Ovary (tissue), 9 donors: Measurements from ENCODE around the gene MKNK2. TPM values are rescaled to one million over a fixed set of nuclear protein-coding genes. Genes with fewer than 3 reads are reported as not detected.

ENCODE experiments used
- DNase-seq, 5 donors: peaks; one replicate each; pipeline ENCODE4 v3.0.0-alpha.2; 2019 to 2020
- H3K27ac ChIP-seq, 2 donors: fragments of 200-600 bp; one replicate each; pipeline versions ENCODE4 v1.5.1 to v1.8.0; 2019 to 2022
- H3K27me3 ChIP-seq: fragments of 200-600 bp; one replicate; pipeline ENCODE4 v1.8.0; 2022
- H3K36me3 ChIP-seq: fragments of 200-600 bp; sonication (generic); one replicate; pipeline ENCODE4 v1.5.1; 2019
- H3K4me1 ChIP-seq: one replicate; pipeline ENCODE4 v1.8.1; 2013; ENCODE audit warnings: mild to moderate bottlenecking, moderate library complexity; ENCODE audit not compliant: insufficient read depth
- H3K4me3 ChIP-seq: fragments of 200-600 bp; sonication (generic); one replicate; pipeline ENCODE4 v1.5.1; 2017
- H3K9me3 ChIP-seq, 2 donors: fragments of 200-600 bp in 1 of 2; sonication (generic) in 1 of 2; one replicate each; pipeline versions ENCODE4 v1.5.1 to v1.8.1; 2013 to 2019; ENCODE audit warnings: mild to moderate bottlenecking in 1 of 2, moderate library complexity in 1 of 2
- EP300 ChIP-seq: sonication (generic); formaldehyde crosslinking; IDR thresholded peaks from one replicate; pipeline ENCODE4 v1.6.1; 2017; ENCODE audit warnings: antibody characterized with exemption
- POLR2A ChIP-seq: fragments of 450-650 bp; IDR thresholded peaks from one replicate; pipeline ENCODE4 v1.6.1; 2017; ENCODE audit warnings: antibody characterized with exemption, mild to moderate bottlenecking, moderate library complexity
- WGBS, 3 donors: extraction: QIAGEN DNeasy Blood & Tissue Kit in 1 of 3; methylation state at CpG; one replicate each; pipeline versions ENCODE4 v1.1.5 to v1.1.7; 2013 to 2017; 5-methylcytosine and 5-hydroxymethylcytosine counted together
- intact Hi-C, 4 donors: fragments of 100-400 bp; cut with DNase I; formaldehyde crosslinking; loops; one replicate each; pipeline versions ENCODE4 v1.11.0 to v1.15.1; 2022 to 2023
- polyA plus RNA-seq, 2 donors: library from polyadenylated mRNA; stranded (reverse); fragments of 200-250 nt in 1 of 2; fragments of 350-450 nt in 1 of 2; fragmentation: Illumina TruSeq in 1 of 2; extraction: RNeasy Lipid Tissue Mini Kit (QIAGEN cat#74804) in 1 of 2; gene quantifications; one replicate each; pipeline ENCODE4 v1.2.3, GENCODE V29; 2013 to 2014
- total RNA-seq, 7 donors: library from RNA; depleted of rRNA in 2 of 7; stranded (reverse); fragments of >200 nt in 2 of 7; fragmentation: NEBNext Ultra II Directional in 3 of 7; extraction: Animal tissue kit (Norgen Biotek cat#: 25700) in 3 of 7; gene quantifications; one replicate each; pipeline versions ENCODE4 v1.1.0 to v1.2.4, GENCODE V29; 2016 to 2023
- TF ChIP-seq, protein P1 (sequence below), 3 donors: fragments of 450-650 bp in 2 of 3; fragments of 200-600 bp in 1 of 3; IDR thresholded peaks; one replicate each; pipeline versions ENCODE4 v1.5.1 to v1.8.0; 2016 to 2022; ENCODE audit warnings: antibody characterized with exemption in 3 of 3, mild to moderate bottlenecking in 1 of 3
- donor health status: DM: no; HTN: no; CAD: no; lungs with moderate emphysema.
- donor health status: DM: no; HTN: no; CAD: no.
- donor health status: Bipolar disorder and iron deficiency.
- donor health status: DM: yes; HTN: yes; CAD: no.
- donor health status: DM: no; HTN: no; CAD: no.
- donor health status: DM: yes; HTN: yes; CAD: no.

The MKNK2 gene
- total and polyA plus RNA-seq, 9 donors = 22.1 to 186 (median 110) TPM

DNA sequence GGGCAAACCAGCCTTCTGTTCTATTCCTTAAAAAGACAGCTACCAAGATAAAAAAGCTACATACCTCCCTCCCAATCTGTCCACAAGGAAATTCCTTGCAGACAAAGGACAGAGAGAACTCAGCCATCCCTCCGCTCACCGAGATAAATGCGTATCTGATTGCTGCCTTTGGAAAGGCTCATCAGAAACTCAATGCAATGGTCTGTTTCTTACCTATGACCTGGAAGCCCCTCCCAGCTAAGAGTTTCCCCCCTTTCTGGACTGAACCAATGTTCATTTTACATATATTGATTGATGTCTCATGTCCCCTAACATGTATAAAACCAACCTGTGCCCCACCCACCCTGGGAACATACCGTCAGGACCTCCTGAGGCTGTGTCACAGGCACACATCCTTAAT lies 47.2 kb downstream of the MKNK2 start:
- 59 to 74% (median 69%) methylated on average over 4 of the region's 4 CpGs for WGBS, 3 donors

DNA sequence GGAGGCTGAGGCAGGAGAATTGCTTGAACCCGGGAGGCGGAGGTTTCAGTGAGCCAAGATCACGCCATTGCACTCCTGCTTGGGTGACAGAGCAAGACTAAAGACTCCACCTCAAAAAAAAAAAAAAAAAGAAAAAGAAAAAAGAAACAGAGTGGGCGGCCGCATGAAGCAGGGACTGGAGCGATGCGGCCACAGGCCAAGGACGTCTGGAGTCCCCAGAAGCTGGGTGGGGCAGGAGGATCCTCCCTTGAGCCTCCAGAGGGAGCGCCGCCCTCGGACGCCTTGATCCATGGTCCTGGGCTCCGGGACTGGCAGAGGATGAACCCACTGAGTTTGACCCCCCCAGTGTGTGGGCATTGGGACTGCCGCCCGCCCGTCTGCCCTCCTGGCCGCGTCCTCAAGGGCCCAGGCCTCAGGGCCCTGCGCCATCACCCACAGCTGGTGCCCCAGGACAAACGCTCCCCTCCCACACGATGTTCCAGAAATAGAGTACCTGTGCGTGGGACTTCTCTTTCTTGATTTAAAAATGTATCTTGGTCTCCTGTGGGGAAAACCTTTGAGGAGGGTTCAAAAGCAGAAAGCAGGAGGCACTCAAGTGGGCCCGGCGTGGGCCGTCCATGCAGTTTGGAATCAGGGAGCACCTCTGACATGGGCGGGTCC lies 51.1 kb downstream of the MKNK2 start:
- no peaks in the 10 kb centered on the region for H3K27me3 ChIP-seq
- H3K36me3 ChIP-seq = no peaks in the 10 kb centered on the region
- WGBS, 3 donors = 81 to 88% (median 87%) methylated on average over 26 of the region's 26 CpGs
- no peak overlapping the region for H3K27ac ChIP-seq
- no peaks in the 10 kb centered on the region for H3K9me3 ChIP-seq
- H3K4me1 ChIP-seq = no peaks in the 10 kb centered on the region
- no peak for DNase-seq
- H3K4me3 ChIP-seq = no peak overlapping the region
- intact Hi-C loops = no loop called here
- TF ChIP-seq EP300 (no peak), POLR2A (no peak)
- TF ChIP-seq, protein P1, sequence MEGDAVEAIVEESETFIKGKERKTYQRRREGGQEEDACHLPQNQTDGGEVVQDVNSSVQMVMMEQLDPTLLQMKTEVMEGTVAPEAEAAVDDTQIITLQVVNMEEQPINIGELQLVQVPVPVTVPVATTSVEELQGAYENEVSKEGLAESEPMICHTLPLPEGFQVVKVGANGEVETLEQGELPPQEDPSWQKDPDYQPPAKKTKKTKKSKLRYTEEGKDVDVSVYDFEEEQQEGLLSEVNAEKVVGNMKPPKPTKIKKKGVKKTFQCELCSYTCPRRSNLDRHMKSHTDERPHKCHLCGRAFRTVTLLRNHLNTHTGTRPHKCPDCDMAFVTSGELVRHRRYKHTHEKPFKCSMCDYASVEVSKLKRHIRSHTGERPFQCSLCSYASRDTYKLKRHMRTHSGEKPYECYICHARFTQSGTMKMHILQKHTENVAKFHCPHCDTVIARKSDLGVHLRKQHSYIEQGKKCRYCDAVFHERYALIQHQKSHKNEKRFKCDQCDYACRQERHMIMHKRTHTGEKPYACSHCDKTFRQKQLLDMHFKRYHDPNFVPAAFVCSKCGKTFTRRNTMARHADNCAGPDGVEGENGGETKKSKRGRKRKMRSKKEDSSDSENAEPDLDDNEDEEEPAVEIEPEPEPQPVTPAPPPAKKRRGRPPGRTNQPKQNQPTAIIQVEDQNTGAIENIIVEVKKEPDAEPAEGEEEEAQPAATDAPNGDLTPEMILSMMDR (IDR thresholded peaks at IDR 0.05) = no peak

More for the DNA sequence above, 47.2 kb downstream of the MKNK2 start:
- intact Hi-C loops = no loop called here
- H3K27me3 ChIP-seq = no peaks in the 10 kb centered on the region
- peaks cover 2% of the 10 kb centered on the region for H3K4me1 ChIP-seq
- H3K27ac ChIP-seq = no peak overlapping the region
- no peaks in the 10 kb centered on the region for H3K9me3 ChIP-seq
- no peak for DNase-seq
- TF ChIP-seq EP300 (no peak), POLR2A (no peak)
- TF ChIP-seq, protein P1 (IDR thresholded peaks at IDR 0.05) = no peak
- H3K36me3 ChIP-seq = no peaks in the 10 kb centered on the region
- no peak overlapping the region for H3K4me3 ChIP-seq

DNA sequence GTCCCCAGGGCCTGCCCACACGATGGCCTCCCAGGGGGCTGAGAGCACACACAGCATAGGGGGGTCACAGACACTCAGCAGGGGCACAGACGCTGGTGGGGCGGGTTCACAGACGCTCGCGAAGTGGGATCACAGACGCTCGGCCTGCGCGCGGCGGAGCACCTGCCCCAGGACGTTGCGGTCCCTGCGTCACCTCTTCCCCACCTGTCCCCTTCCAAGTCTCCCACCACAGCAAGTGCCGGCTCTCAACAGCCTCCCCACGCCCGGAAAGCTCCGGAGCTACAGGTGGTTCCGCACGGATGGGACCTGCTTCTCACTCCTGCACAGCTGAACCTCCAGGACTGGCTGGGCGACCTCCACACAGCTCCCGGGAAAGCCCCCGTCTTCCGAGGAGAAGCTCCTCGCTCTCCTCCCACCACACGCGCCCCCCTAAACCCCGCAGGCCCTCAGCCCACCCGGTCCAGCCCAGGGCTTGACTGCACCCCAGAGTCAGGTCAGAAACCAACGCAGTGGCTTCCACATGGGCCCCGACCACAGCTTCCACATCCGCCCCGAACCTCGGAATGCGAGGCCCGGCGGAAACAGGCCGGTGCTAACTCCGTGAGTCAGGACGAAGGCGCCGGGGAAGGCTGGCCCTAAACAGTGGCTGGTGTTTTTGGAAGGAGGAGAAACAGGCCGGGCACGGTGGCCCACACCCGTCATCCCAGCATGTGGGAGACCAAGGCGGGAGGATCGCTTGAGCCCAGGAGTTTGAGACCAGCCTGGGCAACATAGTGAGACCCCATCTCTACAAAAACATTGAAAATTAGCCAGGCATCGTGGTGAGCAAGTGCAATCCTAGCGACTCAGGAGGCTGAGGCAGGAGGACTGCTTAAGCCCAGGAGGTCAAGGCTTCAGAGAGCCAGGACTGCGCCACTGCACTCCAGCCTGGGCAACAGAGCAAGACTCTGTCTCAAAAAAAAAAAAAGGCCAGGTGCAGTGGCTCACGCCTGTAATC lies 52.0 kb downstream of the MKNK2 start:
- Histone ChIP-seq H3K4me3 (no peak overlapping the region), H3K9me3 (no peaks in the 10 kb centered on the region), H3K36me3 (no peaks in the 10 kb centered on the region), H3K4me1 (no peaks in the 10 kb centered on the region), H3K27ac (no peak overlapping the region), H3K27me3 (no peaks in the 10 kb centered on the region)
- no peak for DNase-seq
- no peak for TF ChIP-seq EP300
- TF ChIP-seq POLR2A = no peak
- TF ChIP-seq, protein P1 (IDR thresholded peaks at IDR 0.05) = no peak
- intact Hi-C loops = no loop called here
- 91 to 94% (median 93%) methylated on average over 52 of the region's 52 CpGs for WGBS, 3 donors

DNA sequence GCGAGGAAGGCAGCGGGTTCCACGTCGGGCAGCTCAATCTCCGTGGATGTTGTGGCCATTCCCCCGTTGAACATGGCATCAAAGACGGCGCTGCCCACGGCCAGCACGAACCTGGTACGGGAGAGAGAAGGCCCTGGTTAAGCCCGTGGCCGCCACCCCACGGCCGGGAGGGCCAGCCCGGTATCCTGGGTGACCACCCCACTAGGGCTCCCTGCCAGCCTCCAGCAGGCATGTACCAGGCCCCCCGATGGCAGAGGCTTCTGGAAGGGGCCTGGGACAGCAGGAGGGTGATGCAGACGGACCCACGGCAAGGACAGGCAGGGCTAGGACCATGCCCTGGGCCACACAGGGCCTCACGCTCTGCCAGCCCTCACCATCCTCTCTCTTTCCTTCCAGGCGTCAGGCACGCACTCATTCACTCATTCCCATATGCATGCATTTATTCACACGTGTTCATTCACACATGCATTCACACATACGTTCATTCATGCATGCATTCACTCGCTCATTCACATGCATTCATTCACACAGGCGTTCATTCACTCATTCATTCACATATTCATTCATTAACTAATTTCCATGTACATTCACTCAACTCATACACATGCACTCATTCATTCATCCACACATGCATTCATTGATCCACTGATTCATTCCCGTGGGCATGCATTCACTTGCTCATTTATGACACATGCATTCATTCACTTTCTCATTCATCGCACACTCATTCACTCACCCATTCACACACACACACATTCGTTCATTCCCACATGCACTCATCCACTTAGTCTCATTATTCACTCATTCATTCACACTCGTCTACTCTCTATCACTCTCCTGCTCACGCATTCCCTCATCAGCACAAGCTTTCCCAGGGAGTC lies 53.5 kb downstream of the MKNK2 start:
- H3K36me3 ChIP-seq = no peaks in the 10 kb centered on the region
- intact Hi-C loops = no loop called here
- no peaks in the 10 kb centered on the region for H3K27me3 ChIP-seq
- H3K4me1 ChIP-seq = no peaks in the 10 kb centered on the region
- TF ChIP-seq EP300 = no peak
- no peak for TF ChIP-seq POLR2A
- TF ChIP-seq, protein P1 (IDR thresholded peaks at IDR 0.05) = no peak
- 88% methylated on average over 31 of the region's 31 CpGs for WGBS, 3 donors
- H3K27ac ChIP-seq = no peak overlapping the region
- H3K9me3 ChIP-seq = no peaks in the 10 kb centered on the region
- H3K4me3 ChIP-seq = no peak overlapping the region
- no peak for DNase-seq
